Measurements from ENCODE around the gene MT1F. TPM values are rescaled to one million over a fixed set of nuclear protein-coding genes. Genes with fewer than 3 reads are reported as not detected.

MT1F gene
- total RNA-seq, 1 experiment from 2014 or later = 2.6 TPM

DNA sequence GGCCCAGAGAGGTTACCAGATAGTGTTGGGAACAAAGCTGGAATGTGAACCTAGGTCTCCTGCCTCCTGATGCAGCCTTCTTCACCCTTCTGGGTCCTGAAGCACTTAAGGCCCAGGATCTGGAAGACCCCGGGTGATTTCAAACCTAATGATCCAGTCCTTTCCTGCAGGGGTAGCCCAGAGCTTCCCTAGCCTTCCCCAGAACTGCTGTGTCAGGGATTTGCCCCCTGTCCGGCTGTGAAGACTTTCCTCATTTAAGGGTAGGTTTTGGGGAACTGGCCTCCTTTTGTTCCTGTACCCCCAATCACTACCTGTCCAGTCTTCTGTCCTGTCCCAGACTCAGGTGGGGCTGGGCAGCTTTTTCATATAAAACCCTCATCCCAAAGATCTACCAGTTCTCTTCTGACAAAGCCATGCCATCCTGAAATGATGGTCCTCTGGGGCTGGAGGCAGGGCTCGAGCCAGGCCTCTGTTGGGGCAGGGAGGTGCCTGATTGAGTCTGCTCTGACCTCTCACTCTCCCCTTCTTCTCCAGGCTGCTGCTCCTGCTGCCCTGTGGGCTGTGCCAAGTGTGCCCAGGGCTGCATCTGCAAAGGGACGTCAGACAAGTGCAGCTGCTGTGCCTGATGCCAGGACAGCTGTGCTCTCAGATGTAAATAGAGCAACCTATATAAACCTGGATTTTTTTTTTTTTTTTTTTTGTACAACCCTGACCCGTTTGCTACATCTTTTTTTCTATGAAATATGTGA lies 25.8 kb downstream of the MT1F start:
- no TSS peak for BruUV-seq (replicated peaks)
- H3K27ac Mint-ChIP-seq (ENCODE audit: unreplicated experiment) = no peak overlapping the region
- no peaks in the 10 kb centered on the region for H3K9me3 Mint-ChIP-seq (ENCODE audit: low read depth, unreplicated experiment)
- peaks cover 15% of the 10 kb centered on the region for H3K4me1 Mint-ChIP-seq (ENCODE audit: low read depth, unreplicated experiment)
- H3K4me3 Mint-ChIP-seq (ENCODE audit: low read depth, unreplicated experiment) = peak overlapping the region; percentile 88
- intact Hi-C loops (cut with micrococcal nuclease; ENCODE audit: unreplicated experiment) = no loop called here
- peaks cover 18% of the 10 kb centered on the region for H3K36me3 Mint-ChIP-seq (ENCODE audit: insufficient read depth, unreplicated experiment)
- peaks cover 13% of the 10 kb centered on the region for H3K27me3 Mint-ChIP-seq (ENCODE audit: unreplicated experiment)
- CTCF ChIA-PET = interaction anchor here (0.6 kb wide), 1 partner anchor 18 kb away, joined by 7 read pairs; no protein-coding TSS in a partner anchor
- TF ChIP-seq, protein P1, sequence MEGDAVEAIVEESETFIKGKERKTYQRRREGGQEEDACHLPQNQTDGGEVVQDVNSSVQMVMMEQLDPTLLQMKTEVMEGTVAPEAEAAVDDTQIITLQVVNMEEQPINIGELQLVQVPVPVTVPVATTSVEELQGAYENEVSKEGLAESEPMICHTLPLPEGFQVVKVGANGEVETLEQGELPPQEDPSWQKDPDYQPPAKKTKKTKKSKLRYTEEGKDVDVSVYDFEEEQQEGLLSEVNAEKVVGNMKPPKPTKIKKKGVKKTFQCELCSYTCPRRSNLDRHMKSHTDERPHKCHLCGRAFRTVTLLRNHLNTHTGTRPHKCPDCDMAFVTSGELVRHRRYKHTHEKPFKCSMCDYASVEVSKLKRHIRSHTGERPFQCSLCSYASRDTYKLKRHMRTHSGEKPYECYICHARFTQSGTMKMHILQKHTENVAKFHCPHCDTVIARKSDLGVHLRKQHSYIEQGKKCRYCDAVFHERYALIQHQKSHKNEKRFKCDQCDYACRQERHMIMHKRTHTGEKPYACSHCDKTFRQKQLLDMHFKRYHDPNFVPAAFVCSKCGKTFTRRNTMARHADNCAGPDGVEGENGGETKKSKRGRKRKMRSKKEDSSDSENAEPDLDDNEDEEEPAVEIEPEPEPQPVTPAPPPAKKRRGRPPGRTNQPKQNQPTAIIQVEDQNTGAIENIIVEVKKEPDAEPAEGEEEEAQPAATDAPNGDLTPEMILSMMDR (IDR thresholded peaks at IDR 0.05; ENCODE audit: unreplicated experiment) = no peak
- no peak for DNase-seq

DNA sequence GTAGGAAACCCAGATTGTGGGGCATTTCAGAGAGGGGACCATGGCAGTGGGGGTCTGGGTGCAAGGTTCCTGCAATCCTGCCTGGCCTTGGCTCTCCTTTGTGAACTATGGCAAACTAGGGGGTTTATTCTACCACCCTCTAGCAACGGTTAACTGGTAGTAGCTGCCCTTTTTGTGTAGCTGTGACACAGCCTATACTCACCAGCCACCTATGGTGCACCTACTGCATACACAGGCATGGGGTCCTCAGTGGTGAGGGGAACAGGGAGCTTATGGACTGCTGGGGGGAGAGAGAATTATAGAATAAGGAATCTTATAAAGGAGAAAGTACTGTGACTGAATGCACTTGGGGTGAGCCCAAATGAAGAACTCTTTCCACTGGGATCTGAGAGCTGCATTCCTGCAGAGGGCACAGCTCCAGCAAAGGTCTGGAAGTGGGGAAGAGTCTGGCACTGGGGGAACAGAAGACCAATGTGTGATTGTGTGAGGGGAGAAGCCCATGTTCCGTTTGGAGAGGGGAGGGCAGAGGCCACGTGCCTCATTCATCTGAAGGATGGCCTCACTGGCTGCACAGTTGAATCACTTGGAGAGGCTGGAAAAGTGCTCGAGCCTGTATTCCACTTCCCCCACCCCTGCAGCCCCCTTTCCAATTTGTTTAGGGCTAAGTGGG lies 26.6 kb downstream of the MT1F start:
- Mint-ChIP-seq H3K27me3 (ENCODE audit: unreplicated experiment) (peaks cover 13% of the 10 kb centered on the region), H3K4me3 (ENCODE audit: low read depth, unreplicated experiment) (no peak overlapping the region), H3K4me1 (ENCODE audit: low read depth, unreplicated experiment) (peaks cover 22% of the 10 kb centered on the region), H3K9me3 (ENCODE audit: low read depth, unreplicated experiment) (no peaks in the 10 kb centered on the region), H3K36me3 (ENCODE audit: insufficient read depth, unreplicated experiment) (peaks cover 18% of the 10 kb centered on the region), H3K27ac (ENCODE audit: unreplicated experiment) (no peak overlapping the region)
- no TSS peak for BruUV-seq (replicated peaks)
- no peak for DNase-seq
- CTCF ChIA-PET = interaction anchor here (0.6 kb wide), 2 partner anchors 18 to 1565 kb away, joined by 3 to 7 read pairs; a partner anchor contains a TSS
- intact Hi-C loops (cut with micrococcal nuclease; ENCODE audit: unreplicated experiment) = no loop called here
- TF ChIP-seq, protein P1 (IDR thresholded peaks at IDR 0.05; ENCODE audit: unreplicated experiment) = no peak

DNA sequence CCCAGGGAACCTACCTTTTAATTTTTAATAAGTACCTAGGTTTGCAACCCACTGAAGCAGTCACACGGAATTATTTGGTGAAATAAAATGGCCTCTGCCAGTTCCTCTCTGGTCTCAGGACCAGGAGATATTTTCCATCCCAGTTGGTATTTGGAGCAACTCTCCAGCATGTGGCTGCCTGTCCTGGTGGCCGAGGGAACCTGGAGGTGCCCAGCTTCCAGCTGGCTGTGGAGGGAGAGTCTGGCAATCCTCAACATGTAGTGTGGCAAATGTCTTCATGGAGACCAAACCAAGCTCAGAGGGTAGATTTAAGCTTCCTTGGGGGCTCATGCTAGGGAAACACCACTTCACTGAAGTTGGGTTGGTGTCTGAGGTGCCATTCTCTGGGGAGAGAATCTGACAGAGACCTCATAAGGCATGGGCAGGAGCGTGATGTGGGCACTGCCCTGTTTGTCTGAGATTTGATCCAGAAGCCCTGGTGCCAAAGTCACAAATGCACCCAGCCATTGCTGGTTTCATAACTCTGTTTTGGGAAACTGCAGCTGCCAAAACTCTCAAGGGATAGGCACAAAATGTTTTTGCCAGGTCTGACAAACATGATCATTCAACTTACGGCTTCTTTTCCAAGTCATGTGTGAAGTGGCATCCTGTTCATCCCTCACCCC lies 27.3 kb downstream of the MT1F start:
- TF ChIP-seq, protein P1 (IDR thresholded peaks at IDR 0.05; ENCODE audit: unreplicated experiment) = no peak
- Mint-ChIP-seq H3K36me3 (ENCODE audit: insufficient read depth, unreplicated experiment) (peaks cover 18% of the 10 kb centered on the region), H3K4me1 (ENCODE audit: low read depth, unreplicated experiment) (peaks cover 28% of the 10 kb centered on the region), H3K9me3 (ENCODE audit: low read depth, unreplicated experiment) (no peaks in the 10 kb centered on the region), H3K27ac (ENCODE audit: unreplicated experiment) (no peak overlapping the region), H3K4me3 (ENCODE audit: low read depth, unreplicated experiment) (no peak overlapping the region), H3K27me3 (ENCODE audit: unreplicated experiment) (peaks cover 13% of the 10 kb centered on the region)
- CTCF ChIA-PET = interaction anchor here (0.6 kb wide), 1 partner anchor 1565 kb away, joined by 3 read pairs; a partner anchor contains a TSS
- DNase-seq = no peak
- intact Hi-C loops (cut with micrococcal nuclease; ENCODE audit: unreplicated experiment) = no loop called here
- no TSS peak for BruUV-seq (replicated peaks)

DNA sequence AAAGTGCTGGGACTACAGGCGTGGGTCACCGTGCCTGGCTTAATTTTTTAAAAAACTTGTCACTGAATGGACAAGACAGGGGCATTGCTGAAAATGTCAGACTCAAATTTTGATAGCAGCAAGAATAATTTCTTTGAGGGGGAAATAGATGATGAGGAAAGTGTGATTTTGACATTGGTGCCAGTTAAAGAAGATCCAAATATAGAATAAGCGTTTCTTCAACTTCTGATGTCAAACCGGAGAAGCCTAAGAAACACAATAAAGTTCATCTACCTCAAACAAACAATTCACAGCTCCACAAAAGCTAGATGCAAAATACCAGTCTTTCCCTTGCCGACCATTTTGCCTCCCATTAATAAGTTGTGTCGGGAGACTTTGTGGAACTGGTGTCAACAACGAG lies 29.0 kb downstream of the MT1F start:
- peaks cover 17% of the 10 kb centered on the region for H3K36me3 Mint-ChIP-seq (ENCODE audit: insufficient read depth, unreplicated experiment)
- no peak overlapping the region for H3K4me3 Mint-ChIP-seq (ENCODE audit: low read depth, unreplicated experiment)
- no TSS peak for BruUV-seq (replicated peaks)
- H3K27me3 Mint-ChIP-seq (ENCODE audit: unreplicated experiment) = peaks cover 13% of the 10 kb centered on the region
- intact Hi-C loops (cut with micrococcal nuclease; ENCODE audit: unreplicated experiment) = no loop called here
- CTCF ChIA-PET = no interaction called here
- TF ChIP-seq, protein P1 (IDR thresholded peaks at IDR 0.05; ENCODE audit: unreplicated experiment) = no peak
- DNase-seq = no peak
- no peak overlapping the region for H3K27ac Mint-ChIP-seq (ENCODE audit: unreplicated experiment)
- peaks cover 31% of the 10 kb centered on the region for H3K4me1 Mint-ChIP-seq (ENCODE audit: low read depth, unreplicated experiment)
- H3K9me3 Mint-ChIP-seq (ENCODE audit: low read depth, unreplicated experiment) = no peaks in the 10 kb centered on the region
